HG03108 (cell line): ENCODE results near the gene FBXO41.
"Not testable (repeated sequence)": the region's sequence is repeated elsewhere in the genome, so short reads cannot be mapped to it uniquely, and the experiment has no call there.

ENCODE experiments used
- ATAC-seq: cut with Tn5 transposase; IDR thresholded peaks from one replicate; pipeline ENCODE4 v1.9.1; 2021; ENCODE audit warnings: moderate library complexity; ENCODE audit not compliant: unreplicated experiment

Gene FBXO41

DNA sequence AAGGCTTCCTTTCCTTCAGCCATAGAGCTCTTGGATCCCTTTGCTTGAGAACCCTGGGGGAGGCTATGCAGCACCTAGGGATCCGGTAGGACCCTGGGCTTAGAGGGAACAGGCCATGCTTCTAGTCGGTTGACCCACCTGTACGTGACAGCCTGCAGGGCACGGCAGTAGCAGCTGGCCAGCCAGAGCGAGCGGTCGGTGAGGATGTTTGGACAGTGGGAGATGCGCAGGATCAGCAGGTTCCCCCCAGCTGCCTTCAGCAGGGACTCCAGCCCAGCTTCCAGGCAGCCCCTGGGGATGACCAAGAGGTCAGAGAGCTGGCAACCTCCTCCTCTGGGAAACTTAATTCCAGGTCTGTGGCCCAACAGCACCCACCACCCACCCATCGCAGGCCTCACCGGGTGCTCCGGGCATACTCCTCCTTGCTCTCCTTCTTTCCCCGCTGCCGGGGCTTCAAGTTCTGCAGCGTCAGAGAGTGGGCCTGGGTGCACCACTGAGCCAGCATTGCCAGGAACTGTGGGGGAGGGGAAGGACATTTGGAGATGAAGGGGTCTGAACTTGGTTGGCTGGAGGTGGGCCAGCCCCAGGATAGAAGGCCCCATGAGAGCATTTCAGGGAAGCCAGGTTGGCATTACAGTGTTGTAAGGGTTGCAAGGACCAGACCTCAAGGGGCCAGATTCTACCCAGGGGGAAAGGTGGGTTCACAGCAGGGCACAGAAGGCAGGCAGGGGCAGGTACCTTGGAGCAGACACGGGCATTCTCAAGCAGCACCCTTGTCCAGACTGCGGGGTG lies 20.5 kb downstream of the FBXO41 start:
- ATAC-seq = no peak

DNA sequence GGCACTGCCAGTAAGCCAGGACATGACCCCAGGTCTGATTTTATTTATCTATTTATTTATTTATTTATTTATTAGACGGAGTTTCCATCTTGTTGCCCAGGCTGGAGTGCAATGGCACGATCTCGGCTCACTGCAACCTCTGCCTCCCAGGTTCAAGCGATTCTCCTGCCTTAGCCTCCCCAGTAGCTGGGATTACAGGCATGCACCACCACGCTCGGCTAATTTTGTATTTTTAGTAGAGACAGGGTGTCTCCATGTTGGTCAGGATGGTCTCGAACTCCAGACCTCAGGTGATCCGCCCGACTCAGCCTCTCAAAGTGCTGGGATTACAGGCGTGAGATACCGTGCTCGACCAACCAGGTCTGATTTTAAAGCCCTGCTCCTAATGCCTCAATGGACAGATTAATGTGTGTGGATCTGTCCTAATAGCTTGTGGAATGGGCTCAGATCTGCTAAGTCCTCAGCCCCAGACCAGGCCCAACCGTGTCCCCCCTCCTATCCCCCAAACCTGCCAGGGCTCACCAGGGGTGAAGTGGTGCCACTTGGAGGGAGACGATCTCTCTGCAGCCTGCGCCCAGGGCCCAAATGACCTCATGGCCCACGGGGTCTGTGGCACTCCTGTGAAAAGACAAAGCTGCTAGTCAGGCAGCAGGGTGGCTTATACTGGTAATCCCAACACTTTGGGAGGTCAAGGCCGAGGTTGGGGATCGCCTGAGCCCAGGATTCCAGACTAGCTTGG lies 21.4 kb downstream of the FBXO41 start:
- ATAC-seq = not testable (repeated sequence)

DNA sequence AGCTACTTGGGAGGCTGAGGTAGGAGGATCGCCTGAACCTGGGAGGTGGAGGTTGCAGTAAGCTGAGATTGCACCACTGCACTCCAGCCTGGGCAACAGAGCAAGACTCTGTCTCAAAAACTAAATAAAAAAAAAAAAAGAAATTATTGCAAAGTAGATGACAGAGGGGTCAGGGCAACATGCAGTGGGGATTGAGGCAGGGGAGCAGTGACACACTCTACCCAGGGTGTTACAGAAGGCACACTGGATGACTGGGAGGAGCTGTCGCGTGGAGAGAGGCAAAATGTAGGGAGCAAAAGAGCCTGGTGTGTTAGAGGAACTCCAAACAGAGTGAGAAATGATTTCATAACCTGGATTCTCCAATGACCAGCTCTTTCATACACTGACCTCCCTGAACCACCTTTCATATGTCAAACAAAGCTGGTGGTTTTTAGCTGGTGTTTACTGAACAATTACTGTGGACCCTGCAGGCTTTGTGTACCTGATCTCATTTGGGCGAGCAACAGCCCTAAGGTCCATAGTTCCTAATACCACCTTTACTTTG lies 22.1 kb downstream of the FBXO41 start:
- ATAC-seq = no peak

DNA sequence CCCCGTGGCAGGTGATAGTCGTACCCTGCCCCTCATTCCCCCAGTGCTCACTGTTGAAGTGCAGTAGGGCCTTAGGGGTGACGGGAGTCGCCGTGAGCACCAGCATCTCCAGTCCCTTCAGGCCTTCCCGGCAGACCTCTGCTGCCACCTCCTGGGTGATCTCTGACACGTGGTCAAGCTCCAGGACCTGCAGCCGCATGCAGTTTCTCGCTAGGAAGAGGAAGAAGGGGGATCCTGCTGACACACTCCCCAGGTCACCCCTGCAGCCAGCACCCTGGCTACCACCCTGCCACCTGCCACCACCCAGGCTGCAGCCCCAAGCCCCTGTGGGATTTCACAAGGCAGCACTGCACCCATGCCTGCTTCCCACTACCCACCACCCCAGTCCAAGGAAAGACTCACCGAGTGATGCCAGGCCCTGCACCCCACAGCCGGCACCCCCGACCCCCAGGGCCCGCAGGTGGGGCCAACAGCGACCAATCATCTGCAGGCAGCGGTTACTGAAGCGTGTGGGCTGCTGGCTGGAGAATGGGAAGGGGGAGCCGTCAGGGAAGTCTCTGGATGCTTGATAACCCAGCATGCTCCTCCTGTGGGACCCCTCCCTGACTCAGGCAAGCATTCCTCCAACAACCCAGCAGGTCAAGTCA lies 23.8 kb downstream of the FBXO41 start:
- ATAC-seq = no peak

DNA sequence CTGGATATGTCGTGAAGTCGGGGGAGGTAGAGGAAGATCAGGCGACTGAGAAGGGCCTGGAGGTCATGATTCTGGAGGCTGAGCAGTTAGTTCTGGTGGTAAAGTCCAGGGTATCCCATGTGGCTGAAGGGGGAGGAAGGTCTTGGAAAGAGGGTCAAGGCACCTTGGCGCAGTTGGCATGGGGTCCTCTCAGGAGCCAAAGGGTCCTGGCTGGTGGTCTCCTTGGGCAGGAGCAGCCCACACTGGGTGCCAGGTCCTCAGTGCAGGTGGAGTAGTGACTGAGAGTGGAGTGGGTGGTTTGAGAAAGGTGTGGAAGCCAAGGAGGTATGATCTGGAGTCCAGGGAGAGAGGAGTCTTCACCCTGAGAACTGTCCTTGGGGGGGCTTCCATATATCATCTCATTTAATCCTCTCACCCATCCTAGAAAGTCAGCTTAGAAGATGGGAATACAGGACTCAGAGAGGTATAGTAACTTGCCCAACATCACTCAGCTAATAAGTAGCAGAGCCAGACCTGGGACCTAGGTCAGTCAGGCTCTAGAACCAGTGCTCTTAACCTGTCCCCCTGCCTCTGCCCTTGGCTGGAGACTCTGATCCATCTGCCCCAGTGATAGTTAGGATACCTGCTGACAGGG lies 24.5 kb downstream of the FBXO41 start:
- no peak for ATAC-seq

DNA sequence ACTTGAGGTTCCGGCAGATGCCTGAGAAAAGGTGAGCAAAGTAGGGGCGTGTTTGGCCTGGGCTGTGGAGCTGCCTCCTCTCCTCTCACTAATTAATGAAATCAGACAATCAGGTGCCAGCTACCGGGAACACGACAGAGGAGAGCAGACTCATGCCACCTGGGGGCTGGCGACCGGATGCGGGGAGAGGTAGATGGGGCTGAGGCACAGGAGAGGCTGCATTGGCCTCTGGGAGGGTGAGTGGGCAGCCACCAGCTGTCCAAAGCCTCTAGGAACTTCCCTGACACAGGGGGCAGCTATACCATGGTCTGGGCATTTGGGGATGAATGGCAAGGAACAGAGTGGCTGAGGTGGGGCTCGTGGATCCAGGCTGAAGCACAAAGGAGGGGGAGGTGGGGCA lies 25.0 kb downstream of the FBXO41 start:
- no peak for ATAC-seq

DNA sequence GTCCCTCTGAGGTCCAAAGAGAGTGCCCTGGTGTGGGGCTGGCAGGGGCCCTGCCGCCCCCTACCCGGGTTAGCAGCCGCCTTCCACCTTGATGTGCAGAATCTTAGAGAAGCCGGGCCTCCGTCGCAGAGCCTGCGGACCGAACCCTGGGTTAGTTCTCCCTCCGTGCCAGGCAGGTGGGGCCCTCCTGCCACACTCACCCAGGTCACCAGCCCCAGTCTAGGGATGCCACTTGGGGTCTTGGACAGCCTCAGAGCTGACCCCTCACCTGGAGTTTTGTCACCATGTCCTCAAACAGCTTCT lies 25.4 kb downstream of the FBXO41 start:
- no peak for ATAC-seq

DNA sequence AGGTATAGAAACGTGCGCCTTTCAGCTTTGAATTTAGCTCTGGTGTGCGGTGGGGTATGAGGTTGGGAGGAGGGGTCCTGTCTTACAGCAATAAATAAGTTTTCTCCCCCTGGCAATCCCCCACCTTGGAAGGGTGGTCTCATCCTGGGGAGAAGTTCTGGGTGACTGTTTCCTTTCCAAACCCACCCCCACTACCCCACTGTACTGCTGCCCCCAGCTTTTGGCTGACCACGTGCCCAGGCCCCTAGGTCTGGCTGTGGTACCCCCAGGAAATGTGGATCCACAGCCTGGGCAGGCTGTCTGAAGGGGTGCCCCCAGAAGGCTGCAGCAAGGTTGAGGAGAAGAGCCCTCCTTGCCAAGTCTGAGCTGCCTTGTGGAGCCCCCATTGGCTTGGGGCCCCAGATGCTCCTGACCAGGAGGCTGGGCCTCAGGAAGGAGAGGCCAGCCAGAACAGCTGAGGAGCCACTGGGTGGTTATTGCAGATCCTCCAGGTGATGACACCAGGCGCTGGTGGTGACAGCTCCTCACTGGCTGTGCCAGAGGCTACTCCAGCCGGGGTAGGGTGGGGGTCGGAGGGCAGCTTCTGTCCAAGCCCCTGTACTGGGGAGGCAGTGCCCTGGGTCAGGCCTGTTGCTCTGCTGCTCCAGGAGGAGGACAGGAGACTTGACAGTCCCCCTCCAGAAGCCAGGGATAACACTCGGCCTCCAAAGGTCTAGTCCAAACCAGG lies 25.9 kb downstream of the FBXO41 start:
- no peak for ATAC-seq

DNA sequence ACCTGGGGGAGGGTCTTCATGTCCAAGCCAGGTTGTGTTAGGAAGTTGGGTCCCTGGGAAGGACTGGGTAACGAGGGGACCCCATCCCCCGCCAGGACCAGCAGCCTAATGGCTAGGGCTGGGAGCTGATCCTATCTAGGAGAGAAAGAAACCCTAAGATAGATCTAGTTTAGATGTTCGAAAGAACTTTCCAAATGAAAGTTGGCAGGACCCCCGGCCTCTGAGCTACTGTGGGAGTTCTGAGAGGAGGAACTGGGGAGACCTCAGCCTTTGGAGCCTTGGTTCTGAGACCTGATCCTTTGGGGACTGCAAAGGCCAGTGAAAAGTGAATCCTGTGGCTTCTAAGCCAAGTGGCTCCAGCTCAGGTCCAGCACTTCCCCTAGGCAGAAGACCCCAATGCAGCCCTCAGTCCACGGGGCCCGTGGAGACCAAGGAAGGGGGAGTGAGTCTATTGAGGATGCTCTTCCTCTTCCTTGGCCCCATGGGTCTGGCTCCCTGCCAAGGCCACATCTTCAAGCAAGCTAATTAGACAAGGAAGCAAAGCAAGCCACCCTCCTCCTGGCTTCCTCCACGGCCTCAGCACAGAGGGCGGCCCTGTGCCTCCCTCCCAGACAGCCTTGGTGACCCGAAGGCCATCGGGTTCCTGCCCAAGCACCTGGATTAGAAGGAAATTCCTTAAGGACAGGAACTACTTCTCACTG lies 26.7 kb downstream of the FBXO41 start:
- no peak for ATAC-seq

DNA sequence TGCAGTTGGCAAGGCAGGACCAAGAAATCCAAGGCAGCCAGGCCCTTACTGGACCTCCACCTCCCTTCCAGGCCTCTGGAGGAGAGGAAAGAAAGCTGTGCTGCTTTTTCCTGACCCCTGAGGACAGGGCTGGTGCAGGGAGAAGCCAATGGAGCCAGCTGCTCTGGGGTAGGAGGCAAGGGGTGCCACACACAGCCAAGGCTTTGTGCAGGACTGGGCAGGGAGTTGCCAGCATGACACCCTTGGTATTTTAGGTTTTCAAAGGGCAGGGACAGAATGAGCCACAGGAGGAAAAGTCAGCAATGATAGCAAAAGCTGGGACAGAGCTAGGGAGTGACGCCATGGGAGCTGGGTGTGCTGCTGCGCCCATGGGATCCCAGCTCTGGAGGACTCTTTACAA lies 27.3 kb downstream of the FBXO41 start:
- no peak for ATAC-seq

DNA sequence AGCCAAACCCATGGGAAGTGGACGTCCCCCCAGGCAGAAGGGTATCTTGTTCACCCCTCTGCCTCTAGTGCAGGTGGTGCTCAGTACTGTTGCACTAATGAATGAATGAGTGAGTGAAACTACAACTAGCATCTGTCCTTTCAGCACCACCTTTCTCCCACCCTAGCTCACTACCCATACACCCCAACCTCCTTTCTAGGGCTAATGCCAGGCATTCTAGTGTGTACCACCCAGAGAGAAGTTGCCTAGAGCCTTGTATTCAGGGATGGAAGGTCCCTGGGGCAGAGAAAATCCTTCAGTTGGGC lies 27.7 kb downstream of the FBXO41 start:
- ATAC-seq = no peak

DNA sequence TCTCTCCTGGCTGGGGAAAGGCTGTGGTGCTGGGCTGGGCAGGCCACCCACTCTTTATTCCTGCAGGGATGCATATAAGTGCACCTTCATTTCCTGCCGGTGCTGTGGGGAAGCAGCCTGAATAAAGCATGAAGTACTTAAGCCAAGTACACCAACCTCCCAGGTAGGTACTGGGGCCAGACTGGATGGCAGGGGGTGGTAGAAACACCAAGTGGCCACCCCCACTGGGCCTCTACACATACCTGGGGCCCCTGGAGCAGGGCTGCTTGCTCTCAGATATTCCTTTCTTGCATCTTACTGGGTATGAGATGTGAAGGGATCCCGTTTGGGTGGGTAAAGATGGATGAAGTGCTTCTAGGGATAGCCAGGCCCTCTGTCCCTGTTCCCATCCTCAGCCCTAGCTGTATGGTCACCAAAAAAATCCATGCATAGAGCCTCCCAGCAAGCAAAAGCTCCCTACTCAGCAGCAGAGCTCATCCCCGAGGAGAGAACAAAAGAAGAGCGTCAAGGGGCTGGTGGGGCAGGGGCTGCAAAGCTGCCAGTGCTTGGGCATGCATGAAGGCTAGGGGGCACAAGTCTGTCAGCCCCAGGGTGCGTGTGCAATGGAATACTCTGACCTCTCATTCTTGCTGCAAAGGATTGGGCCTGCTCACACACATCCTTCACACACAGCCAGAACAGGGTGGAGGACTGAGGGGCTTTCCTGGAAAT lies 28.2 kb downstream of the FBXO41 start:
- ATAC-seq = no peak

DNA sequence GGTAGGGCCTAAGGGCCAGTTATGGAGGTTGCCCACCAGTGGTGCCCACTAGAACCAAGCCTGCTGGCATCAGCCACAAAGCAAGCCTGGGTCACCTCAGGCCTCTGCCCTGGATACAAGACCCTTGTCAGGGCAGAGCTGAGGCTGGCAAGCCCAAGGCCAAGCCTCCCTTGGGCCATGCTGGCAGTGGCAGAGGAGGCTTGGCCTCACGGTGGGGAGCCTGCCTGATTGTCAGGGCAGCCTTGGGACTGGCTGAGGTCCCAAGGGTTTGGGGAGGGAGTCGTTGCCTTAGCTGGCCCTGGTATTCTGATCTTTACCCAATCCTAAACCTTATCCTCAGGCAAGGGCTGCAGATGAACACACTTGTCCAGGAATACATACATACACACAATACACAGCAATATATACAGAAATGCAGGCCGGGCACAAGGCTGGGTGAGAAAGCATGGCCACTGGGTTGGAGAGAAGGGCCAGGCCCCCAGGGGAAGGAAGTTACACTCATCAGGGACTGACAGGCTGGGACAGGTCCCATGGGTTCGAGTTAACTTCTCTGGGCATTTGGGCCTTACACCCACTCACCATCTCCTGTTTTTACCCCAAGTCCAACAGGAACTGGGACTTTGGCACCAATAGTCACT lies 29.2 kb downstream of the FBXO41 start:
- no peak for ATAC-seq

DNA sequence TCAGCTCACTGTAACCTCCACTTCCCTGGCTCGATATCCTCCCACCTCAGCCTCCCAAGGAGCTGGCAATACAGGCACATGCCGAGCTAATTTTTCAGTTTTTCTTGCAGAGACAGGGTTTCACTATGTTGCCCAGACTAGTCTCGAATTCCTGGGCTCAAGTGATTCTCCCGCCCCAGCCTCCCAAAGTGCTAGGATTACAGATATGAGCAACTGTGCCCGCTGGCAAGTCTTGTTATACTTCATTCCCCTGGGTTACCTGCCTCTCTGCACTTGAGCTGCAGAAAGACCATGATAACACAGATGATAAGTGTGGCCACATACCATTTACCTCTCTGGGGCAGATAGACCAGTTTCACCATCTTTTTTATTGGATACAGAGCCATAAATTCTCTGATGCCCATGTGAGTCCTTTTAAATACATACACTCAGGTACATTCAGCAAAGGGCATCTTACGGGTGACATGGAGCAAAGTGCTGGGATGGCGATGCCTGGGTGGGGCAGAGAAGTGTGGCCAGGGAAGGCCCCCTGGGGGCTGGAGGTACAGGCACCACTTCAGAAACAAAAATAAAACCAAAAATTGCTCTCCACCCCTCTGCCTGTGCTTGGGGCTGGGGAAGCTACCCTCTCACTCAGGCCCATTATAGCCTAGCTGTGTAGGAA lies 29.8 kb downstream of the FBXO41 start:
- no peak for ATAC-seq

DNA sequence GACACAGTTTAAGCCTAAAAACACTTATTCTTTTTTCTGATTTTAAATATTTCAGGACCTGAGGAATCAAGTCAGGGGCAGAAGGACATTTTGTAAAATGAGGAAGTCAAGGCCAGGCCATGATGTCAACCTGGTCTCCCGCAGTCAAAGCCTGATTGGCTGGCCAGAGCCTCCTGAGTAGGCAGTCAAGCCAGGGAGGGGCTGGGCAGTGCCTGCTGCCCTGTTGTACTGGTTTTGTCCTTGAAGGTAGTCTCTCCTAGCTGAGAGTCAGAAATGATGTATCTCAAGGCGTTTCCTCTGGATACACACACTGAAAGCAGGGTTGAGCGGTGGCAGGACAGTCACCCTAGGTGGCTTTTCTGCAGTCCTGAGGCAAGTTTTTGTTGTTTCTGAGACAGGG lies 30.4 kb downstream of the FBXO41 start:
- ATAC-seq = no peak

DNA sequence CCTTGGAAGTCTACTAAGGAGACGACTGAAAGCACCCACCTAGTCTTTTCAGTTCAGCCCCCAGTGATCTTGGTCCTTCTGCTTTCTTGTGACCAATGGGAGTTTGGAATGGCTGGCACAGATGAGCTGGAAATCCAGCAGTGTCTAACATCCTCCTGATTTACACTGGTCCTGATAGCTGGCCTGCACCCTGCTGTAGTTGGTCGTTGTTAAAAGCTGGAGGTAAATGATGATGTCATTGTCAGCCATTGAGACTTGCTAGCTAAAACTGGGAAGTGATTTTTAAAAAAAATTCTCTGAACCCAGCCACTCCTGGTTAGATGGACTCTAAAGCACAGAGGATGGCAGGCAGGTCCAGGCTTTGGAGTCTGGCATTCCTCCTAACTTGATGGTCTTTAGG lies 30.9 kb downstream of the FBXO41 start:
- no peak for ATAC-seq

DNA sequence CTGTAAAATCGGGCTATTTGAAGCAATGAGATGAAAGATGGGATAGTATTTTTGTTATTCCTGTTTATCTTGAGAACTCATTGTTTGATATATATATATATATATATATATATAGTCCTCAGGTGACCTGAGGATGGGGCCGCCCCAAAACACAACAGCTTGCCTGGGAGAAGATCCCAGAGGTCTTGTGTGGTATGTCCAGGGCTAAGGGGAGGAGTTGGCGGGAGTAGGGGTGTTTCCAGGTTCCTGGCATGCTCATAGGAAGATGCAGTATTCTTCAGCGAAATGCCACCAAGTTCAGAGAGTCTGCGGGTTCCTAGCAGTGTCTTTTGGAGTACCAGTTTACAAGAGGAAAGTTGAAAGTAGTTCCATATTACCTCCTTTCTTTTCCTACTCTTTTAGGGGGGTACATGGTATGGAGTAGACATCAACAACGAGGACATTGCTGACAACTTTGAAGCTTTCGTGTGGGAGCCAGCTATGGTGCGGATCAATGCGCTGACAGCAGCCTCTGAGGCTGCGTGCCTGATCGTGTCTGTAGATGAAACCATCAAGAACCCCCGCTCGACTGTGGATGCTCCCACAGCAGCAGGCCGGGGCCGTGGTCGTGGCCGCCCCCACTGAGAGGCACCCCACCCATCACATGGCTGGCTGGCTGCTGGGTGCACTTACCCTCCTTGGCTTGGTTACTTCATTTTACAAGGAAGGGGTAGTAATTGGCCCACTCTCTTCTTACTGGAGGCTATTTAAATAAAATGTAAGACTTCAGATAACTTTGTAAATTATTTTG lies 31.8 kb downstream of the FBXO41 start:
- no peak for ATAC-seq
